ENCODE data around the gene MAST4.

DNA sequence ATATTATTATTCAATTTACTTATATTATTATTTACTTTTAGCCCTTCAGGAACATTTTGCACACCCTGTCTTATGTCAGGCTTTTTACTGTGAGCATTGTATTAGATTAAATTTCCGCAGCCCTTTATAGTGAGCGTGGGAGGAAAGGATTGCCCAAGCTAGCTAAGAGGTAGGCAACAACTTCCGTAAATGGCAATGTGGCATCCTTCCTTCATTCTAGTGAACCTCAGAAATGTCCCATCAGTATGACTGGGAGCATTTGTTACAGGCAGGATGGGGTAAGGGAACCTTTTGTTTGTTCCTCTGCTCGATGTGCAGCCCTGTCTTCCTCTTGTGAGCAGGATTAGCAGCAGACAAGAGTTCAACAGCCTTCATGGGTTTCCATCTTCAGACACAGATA is 606.6 kb downstream of the MAST4 start:
- TF ChIP-seq, protein P1, sequence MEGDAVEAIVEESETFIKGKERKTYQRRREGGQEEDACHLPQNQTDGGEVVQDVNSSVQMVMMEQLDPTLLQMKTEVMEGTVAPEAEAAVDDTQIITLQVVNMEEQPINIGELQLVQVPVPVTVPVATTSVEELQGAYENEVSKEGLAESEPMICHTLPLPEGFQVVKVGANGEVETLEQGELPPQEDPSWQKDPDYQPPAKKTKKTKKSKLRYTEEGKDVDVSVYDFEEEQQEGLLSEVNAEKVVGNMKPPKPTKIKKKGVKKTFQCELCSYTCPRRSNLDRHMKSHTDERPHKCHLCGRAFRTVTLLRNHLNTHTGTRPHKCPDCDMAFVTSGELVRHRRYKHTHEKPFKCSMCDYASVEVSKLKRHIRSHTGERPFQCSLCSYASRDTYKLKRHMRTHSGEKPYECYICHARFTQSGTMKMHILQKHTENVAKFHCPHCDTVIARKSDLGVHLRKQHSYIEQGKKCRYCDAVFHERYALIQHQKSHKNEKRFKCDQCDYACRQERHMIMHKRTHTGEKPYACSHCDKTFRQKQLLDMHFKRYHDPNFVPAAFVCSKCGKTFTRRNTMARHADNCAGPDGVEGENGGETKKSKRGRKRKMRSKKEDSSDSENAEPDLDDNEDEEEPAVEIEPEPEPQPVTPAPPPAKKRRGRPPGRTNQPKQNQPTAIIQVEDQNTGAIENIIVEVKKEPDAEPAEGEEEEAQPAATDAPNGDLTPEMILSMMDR (IDR thresholded peaks at IDR 0.05): no peak
- TF ChIP-seq POLR2A (IDR thresholded peaks at IDR 0.05) (no peak), POLR2AphosphoS5 (IDR thresholded peaks at IDR 0.05) (no peak)
